ENCODE results near the gene SLCO4A1. TPM values are rescaled to one million over a fixed set of nuclear protein-coding genes. Genes with fewer than 3 reads are reported as not detected.

The SLCO4A1 gene
- total and polyA plus RNA-seq, 8 donors = 0.58 to 44.3 (median 11.9) TPM

- H3K27ac ChIP-seq = peak overlapping the region in 2 of 5 donors; percentile 21 to 38
- intact Hi-C loops (cut with DNase I; ENCODE audit: low total_unique reads) = no loop called here
- peaks cover 11 to 28% (median 19%) of the 10 kb centered on the region in 4 donors for H3K4me1 ChIP-seq
- H3K27me3 ChIP-seq = peaks cover 0 to 22% (median 0%) of the 10 kb centered on the region in 3 donors
- no peak overlapping the region for H3K4me3 ChIP-seq
- WGBS, 5 donors = 61 to 79% (median 70%) methylated on average over 6 of the region's 6 CpGs
- H3K36me3 ChIP-seq = no peaks in the 10 kb centered on the region
- DNase-seq = no peak
- no peaks in the 10 kb centered on the region for H3K9me3 ChIP-seq
- TF ChIP-seq CTCF (IDR thresholded peaks at IDR 0.05) (no peak), POLR2AphosphoS5 (IDR thresholded peaks at IDR 0.05) (no peak), POLR2A (IDR thresholded peaks at IDR 0.05) (no peak), EP300 (IDR thresholded peaks at IDR 0.05) (no peak)
Measured at GRCh38 chr20:62628691-62629090, 13.6 kb upstream of the SLCO4A1 start.

- H3K27ac ChIP-seq = no peak overlapping the region
- H3K9me3 ChIP-seq = no peaks in the 10 kb centered on the region
- H3K4me3 ChIP-seq = no peak overlapping the region
- TF ChIP-seq POLR2AphosphoS5 (IDR thresholded peaks at IDR 0.05) (no peak), POLR2A (IDR thresholded peaks at IDR 0.05) (no peak), EP300 (IDR thresholded peaks at IDR 0.05) (no peak), CTCF (IDR thresholded peaks at IDR 0.05) (no peak)
- H3K36me3 ChIP-seq = no peaks in the 10 kb centered on the region
- DNase-seq = no peak
- peaks cover 0 to 16% (median 6%) of the 10 kb centered on the region in 4 donors for H3K4me1 ChIP-seq
- 93 to 97% (median 94%) methylated on average over 15 to 18 of the region's 18 CpGs for WGBS, 5 donors
- H3K27me3 ChIP-seq = peaks cover 0 to 35% (median 0%) of the 10 kb centered on the region in 3 donors
- intact Hi-C loops (cut with DNase I; ENCODE audit: low total_unique reads) = no loop called here
Measured at GRCh38 chr20:62629864-62630470, 12.3 kb upstream of the SLCO4A1 start.

GRCh38 chr20:62631336-62632308 is 10.7 kb upstream of the SLCO4A1 start:
- Histone ChIP-seq H3K4me3 (no peak overlapping the region), H3K4me1 (peaks cover 0 to 6% (median 0%) of the 10 kb centered on the region in 4 donors), H3K27ac (no peak overlapping the region), H3K9me3 (no peaks in the 10 kb centered on the region), H3K27me3 (peaks cover 0 to 51% (median 0%) of the 10 kb centered on the region in 3 donors), H3K36me3 (no peaks in the 10 kb centered on the region)
- intact Hi-C loops (cut with DNase I; ENCODE audit: low total_unique reads) = no loop called here
- DNase-seq = no peak
- whole genome bisulfite sequencing, 5 donors = 79 to 91% (median 88%) methylated on average over 16 to 24 of the region's 24 CpGs
- TF ChIP-seq POLR2AphosphoS5 (IDR thresholded peaks at IDR 0.05) (no peak), CTCF (IDR thresholded peaks at IDR 0.05) (no peak), POLR2A (IDR thresholded peaks at IDR 0.05) (no peak), EP300 (IDR thresholded peaks at IDR 0.05) (no peak)

- intact Hi-C loops (cut with DNase I; ENCODE audit: low total_unique reads) = no loop called here
- Histone ChIP-seq H3K36me3 (no peaks in the 10 kb centered on the region), H3K4me1 (peaks cover 0 to 12% (median 0%) of the 10 kb centered on the region in 4 donors), H3K27me3 (peaks cover 0 to 51% (median 0%) of the 10 kb centered on the region in 3 donors), H3K9me3 (no peaks in the 10 kb centered on the region), H3K4me3 (no peak overlapping the region), H3K27ac (no peak overlapping the region)
- no peak for DNase-seq
- no peak for TF ChIP-seq EP300 (IDR thresholded peaks at IDR 0.05)
- no peak for TF ChIP-seq POLR2A (IDR thresholded peaks at IDR 0.05)
- WGBS, 5 donors = 38 to 54% (median 46%) methylated on average over 7 of the region's 7 CpGs
Measured at GRCh38 chr20:62632575-62633090, 9.7 kb upstream of the SLCO4A1 start.
